HCT116 (cell line): Measurements from ENCODE around the gene LTBP1.

ENCODE experiments used
- CTCF ChIP-seq, 3 experiments: fragments of 200-600 bp in 1 of 3; sonication (generic) in 1 of 3; IDR thresholded peaks in 2 of 3; conservative IDR thresholded peaks in 1 of 3; 2 replicates each; pipeline ENCODE4 v1.5.1; 2012 to 2017; ENCODE audit warnings: low read depth in 2 of 3, low read length in 2 of 3, antibody characterized with exemption in 1 of 3, borderline replicate concordance in 1 of 3, control low read depth in 1 of 3, mild to moderate bottlenecking in 1 of 3, mixed read lengths in 1 of 3, mixed run types in 1 of 3, moderate library complexity in 1 of 3; ENCODE audit not compliant: insufficient read depth in 1 of 3
- EGR1 ChIP-seq: IDR thresholded peaks from 2 replicates; pipeline ENCODE4 v1.6.1; 2012; ENCODE audit warnings: low read depth
- EZH2phosphoT487 ChIP-seq: fragments of 200-600 bp; IDR thresholded peaks from 2 replicates; pipeline ENCODE4 v1.6.1; 2018; ENCODE audit warnings: antibody characterized with exemption, borderline replicate concordance
- SIN3A ChIP-seq: IDR thresholded peaks from 2 replicates; pipeline ENCODE4 v1.6.1; 2012; ENCODE audit warnings: low read depth
- YY1 ChIP-seq: IDR thresholded peaks from 2 replicates; pipeline ENCODE4 v1.6.1; 2011; ENCODE audit warnings: low read length, low read depth, moderate library complexity, mild to moderate bottlenecking; ENCODE audit not compliant: insufficient replicate concordance; ENCODE audit errors: extremely low read depth
- TF ChIP-seq, protein P1 (sequence below): IDR thresholded peaks from 2 replicates; pipeline ENCODE4 v1.6.1; 2012; ENCODE audit warnings: low read depth

DNA sequence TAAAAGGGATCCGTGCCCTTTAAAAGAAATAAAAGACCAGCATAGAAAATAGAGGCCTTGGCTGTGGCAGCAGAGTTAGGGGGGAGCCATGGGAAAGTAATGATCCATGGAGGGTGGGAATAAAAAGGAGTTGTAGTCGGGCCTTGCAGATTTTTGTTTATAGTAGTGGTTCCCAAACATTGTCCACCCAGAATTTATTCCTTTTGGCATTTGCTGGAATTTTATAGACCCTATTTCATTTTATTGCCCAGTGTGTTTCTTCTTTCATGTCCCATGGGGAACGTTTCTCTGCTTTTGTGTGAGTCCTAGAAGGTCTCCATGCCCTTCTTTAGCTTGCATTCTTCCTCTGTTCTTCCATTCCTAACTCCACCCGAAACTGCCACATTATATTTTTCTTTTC, 222.2 kb downstream of the LTBP1 start:
- TF ChIP-seq EGR1 (no peak), CTCF (IDR thresholded peaks at IDR 0.05 in 2 of 3, conservative IDR thresholded peaks at IDR 0.05 in 1 of 3; ENCODE audit: borderline replicate concordance in 1 of 3, insufficient read depth in 1 of 3, low read depth in 2 of 3, low read length in 2 of 3) (no peak), SIN3A (no peak), EZH2phosphoT487 (no peak), YY1 (no peak)
- TF ChIP-seq, protein P1, sequence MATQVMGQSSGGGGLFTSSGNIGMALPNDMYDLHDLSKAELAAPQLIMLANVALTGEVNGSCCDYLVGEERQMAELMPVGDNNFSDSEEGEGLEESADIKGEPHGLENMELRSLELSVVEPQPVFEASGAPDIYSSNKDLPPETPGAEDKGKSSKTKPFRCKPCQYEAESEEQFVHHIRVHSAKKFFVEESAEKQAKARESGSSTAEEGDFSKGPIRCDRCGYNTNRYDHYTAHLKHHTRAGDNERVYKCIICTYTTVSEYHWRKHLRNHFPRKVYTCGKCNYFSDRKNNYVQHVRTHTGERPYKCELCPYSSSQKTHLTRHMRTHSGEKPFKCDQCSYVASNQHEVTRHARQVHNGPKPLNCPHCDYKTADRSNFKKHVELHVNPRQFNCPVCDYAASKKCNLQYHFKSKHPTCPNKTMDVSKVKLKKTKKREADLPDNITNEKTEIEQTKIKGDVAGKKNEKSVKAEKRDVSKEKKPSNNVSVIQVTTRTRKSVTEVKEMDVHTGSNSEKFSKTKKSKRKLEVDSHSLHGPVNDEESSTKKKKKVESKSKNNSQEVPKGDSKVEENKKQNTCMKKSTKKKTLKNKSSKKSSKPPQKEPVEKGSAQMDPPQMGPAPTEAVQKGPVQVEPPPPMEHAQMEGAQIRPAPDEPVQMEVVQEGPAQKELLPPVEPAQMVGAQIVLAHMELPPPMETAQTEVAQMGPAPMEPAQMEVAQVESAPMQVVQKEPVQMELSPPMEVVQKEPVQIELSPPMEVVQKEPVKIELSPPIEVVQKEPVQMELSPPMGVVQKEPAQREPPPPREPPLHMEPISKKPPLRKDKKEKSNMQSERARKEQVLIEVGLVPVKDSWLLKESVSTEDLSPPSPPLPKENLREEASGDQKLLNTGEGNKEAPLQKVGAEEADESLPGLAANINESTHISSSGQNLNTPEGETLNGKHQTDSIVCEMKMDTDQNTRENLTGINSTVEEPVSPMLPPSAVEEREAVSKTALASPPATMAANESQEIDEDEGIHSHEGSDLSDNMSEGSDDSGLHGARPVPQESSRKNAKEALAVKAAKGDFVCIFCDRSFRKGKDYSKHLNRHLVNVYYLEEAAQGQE: no peak
